K562 (cell line): ENCODE data around the gene ISYNA1. TPM values are rescaled to one million over a fixed set of nuclear protein-coding genes. Genes with fewer than 3 reads are reported as not detected.

Experiments used
- ASH1L ChIP-seq: fragments of 450-650 bp; IDR thresholded peaks from 2 replicates; pipeline ENCODE4 v1.6.1; 2018; ENCODE audit warnings: borderline replicate concordance, mild to moderate bottlenecking, low read depth; ENCODE audit not compliant: partially characterized antibody
- CAMTA2 ChIP-seq: fragments of 250-450 bp; sonication (Bioruptor Pico); conservative IDR thresholded peaks from 2 replicates; pipeline ENCODE4 v1.5.1; 2022
- EP300 ChIP-seq: IDR thresholded peaks from 2 replicates; pipeline ENCODE4 v1.6.1; 2012; ENCODE audit warnings: low read length, improper control_type of control experiment
- FOXJ3 ChIP-seq: sonication (generic); formaldehyde crosslinking; IDR thresholded peaks from 2 replicates; pipeline ENCODE4 v1.4.0; 2020; ENCODE audit warnings: mild to moderate bottlenecking, missing genetic modification reagents
- MXI1 ChIP-seq: IDR thresholded peaks from 2 replicates; pipeline ENCODE4 v1.6.1; 2011; ENCODE audit warnings: low read depth, mild to moderate bottlenecking, improper control_type of control experiment, low read length
- NR4A1 ChIP-seq, 2 experiments: fragments of 250-450 bp in 1 of 2; fragments of 450-650 bp in 1 of 2; sonication (Bioruptor Pico) in 1 of 2; IDR thresholded peaks; 2 replicates each; pipeline versions ENCODE4 v1.4.0 to v1.6.1; 2016 to 2020; ENCODE audit warnings: mild to moderate bottlenecking in 2 of 2, missing compliant biosample characterization in 1 of 2, missing genetic modification characterization in 1 of 2, moderate library complexity in 1 of 2
- PURB ChIP-seq: sonication (generic); formaldehyde crosslinking; IDR thresholded peaks from 2 replicates; pipeline ENCODE4 v1.9.0; 2021; ENCODE audit warnings: low read depth, mild to moderate bottlenecking, missing genetic modification reagents
- RFX5 ChIP-seq: IDR thresholded peaks from 2 replicates; pipeline ENCODE4 v1.6.1; 2011; ENCODE audit warnings: low read depth, mild to moderate bottlenecking, improper control_type of control experiment, low read length
- SMC3 ChIP-seq: conservative IDR thresholded peaks from 2 replicates; pipeline ENCODE4 v1.6.1; 2011; ENCODE audit warnings: low read depth, low read length, improper control_type of control experiment; ENCODE audit not compliant: insufficient read depth
- TCFL5 ChIP-seq: fragments of 250-450 bp; sonication (Bioruptor Pico); conservative IDR thresholded peaks from 2 replicates; pipeline ENCODE4 v1.6.1; 2021; ENCODE audit warnings: mild to moderate bottlenecking, moderate library complexity, matching md5 sums
- TEAD4 ChIP-seq, 2 experiments: sonication (generic) in 1 of 2; formaldehyde crosslinking in 1 of 2; IDR thresholded peaks; 2 replicates each; pipeline versions ENCODE4 v1.6.1 to v1.8.0; 2012 to 2022; ENCODE audit warnings: borderline replicate concordance in 1 of 2, inconsistent platforms in 1 of 2, low read length in 1 of 2, mild to moderate bottlenecking in 1 of 2, missing genetic modification reagents in 1 of 2
- TRIM24 ChIP-seq, 2 experiments: fragments of 450-650 bp; IDR thresholded peaks; 2 replicates each; pipeline ENCODE4 v1.6.1; 2016
- XRCC5 ChIP-seq: fragments of 200-400 bp; formaldehyde crosslinking; IDR thresholded peaks from 2 replicates; pipeline ENCODE4 v1.6.1; 2017; ENCODE audit warnings: low read depth, mild to moderate bottlenecking, low read length
- ZEB2 ChIP-seq: fragments of 450-650 bp; IDR thresholded peaks from 2 replicates; pipeline ENCODE4 v1.6.1; 2016
- polyA plus RNA-seq, 8 experiments: library from polyadenylated mRNA; depleted of rRNA in 4 of 8; stranded (reverse) in 5 of 8; unstranded in 3 of 8; fragments of >200 nt; fragmentation: Nextera tagmentation in 2 of 8; fragmentation: Illumina TruSeq in 1 of 8; extraction: Ambion mirVana in 2 of 8; extraction: Trizol in 1 of 8; gene quantifications; 2 replicates each; pipeline versions ENCODE4 v1.2.1 to v1.2.3, GENCODE V29; 2011 to 2014; ENCODE audit warnings: inconsistent platforms in 1 of 8, missing spikeins in 1 of 8
- total RNA-seq, 7 experiments: library from RNA; depleted of rRNA in 6 of 7; stranded (reverse); fragments of >200 nt in 6 of 7; fragmentation: Illumina TruSeq in 2 of 7; extraction: Trizol in 2 of 7; gene quantifications; 2 replicates each; pipeline versions ENCODE4 v1.2.1 to v1.2.3, GENCODE V29; 2011 to 2021; ENCODE audit warnings: low replicate concordance in 1 of 7
- TF ChIP-seq, protein P1 (sequence below): sonication (generic); formaldehyde crosslinking; IDR thresholded peaks from 2 replicates; pipeline ENCODE4 v1.8.0; 2023; ENCODE audit warnings: missing genetic modification reagents, mild to moderate bottlenecking, borderline replicate concordance
- TF ChIP-seq, protein P2 (sequence below): sonication (generic); formaldehyde crosslinking; IDR thresholded peaks from 2 replicates; pipeline ENCODE4 v1.8.1; 2023; ENCODE audit warnings: mild to moderate bottlenecking, missing genetic modification reagents
- TF ChIP-seq, protein P3 (sequence below): fragments of 250-450 bp; sonication (Bioruptor Pico); IDR thresholded peaks from 2 replicates; pipeline ENCODE4 v1.8.0; 2022; ENCODE audit warnings: moderate library complexity, mild to moderate bottlenecking, inconsistent platforms

ISYNA1 gene
- total and polyA plus RNA-seq, 9 of the 15 experiments (the other 6 are each of a cell fraction or from before 2014, with no cell fraction given): 21.8 to 460 (median 93.2) TPM

DNA sequence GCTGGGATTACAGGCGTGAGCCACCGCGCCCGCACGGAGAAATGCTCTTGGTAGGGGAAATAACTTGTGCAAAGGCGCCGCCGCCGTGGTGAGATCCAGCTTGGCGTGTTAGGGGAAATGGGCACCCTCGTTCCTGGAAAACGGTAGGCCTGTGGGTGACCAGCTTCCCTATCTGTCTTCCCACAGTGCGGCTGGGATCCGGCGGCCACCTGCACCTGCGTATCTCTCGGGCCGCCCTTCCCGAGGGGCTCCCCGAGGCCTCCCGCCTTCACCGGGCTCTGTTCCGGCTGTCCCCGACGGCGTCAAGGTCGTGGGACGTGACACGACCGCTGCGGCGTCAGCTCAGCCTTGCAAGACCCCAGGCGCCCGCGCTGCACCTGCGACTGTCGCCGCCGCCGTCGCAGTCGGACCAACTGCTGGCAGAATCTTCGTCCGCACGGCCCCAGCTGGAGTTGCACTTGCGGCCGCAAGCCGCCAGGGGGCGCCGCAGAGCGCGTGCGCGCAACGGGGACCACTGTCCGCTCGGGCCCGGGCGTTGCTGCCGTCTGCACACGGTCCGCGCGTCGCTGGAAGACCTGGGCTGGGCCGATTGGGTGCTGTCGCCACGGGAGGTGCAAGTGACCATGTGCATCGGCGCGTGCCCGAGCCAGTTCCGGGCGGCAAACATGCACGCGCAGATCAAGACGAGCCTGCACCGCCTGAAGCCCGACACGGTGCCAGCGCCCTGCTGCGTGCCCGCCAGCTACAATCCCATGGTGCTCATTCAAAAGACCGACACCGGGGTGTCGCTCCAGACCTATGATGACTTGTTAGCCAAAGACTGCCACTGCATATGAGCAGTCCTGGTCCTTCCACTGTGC lies 49.6 kb downstream of the ISYNA1 start (continued):
- TF ChIP-seq, protein P1, sequence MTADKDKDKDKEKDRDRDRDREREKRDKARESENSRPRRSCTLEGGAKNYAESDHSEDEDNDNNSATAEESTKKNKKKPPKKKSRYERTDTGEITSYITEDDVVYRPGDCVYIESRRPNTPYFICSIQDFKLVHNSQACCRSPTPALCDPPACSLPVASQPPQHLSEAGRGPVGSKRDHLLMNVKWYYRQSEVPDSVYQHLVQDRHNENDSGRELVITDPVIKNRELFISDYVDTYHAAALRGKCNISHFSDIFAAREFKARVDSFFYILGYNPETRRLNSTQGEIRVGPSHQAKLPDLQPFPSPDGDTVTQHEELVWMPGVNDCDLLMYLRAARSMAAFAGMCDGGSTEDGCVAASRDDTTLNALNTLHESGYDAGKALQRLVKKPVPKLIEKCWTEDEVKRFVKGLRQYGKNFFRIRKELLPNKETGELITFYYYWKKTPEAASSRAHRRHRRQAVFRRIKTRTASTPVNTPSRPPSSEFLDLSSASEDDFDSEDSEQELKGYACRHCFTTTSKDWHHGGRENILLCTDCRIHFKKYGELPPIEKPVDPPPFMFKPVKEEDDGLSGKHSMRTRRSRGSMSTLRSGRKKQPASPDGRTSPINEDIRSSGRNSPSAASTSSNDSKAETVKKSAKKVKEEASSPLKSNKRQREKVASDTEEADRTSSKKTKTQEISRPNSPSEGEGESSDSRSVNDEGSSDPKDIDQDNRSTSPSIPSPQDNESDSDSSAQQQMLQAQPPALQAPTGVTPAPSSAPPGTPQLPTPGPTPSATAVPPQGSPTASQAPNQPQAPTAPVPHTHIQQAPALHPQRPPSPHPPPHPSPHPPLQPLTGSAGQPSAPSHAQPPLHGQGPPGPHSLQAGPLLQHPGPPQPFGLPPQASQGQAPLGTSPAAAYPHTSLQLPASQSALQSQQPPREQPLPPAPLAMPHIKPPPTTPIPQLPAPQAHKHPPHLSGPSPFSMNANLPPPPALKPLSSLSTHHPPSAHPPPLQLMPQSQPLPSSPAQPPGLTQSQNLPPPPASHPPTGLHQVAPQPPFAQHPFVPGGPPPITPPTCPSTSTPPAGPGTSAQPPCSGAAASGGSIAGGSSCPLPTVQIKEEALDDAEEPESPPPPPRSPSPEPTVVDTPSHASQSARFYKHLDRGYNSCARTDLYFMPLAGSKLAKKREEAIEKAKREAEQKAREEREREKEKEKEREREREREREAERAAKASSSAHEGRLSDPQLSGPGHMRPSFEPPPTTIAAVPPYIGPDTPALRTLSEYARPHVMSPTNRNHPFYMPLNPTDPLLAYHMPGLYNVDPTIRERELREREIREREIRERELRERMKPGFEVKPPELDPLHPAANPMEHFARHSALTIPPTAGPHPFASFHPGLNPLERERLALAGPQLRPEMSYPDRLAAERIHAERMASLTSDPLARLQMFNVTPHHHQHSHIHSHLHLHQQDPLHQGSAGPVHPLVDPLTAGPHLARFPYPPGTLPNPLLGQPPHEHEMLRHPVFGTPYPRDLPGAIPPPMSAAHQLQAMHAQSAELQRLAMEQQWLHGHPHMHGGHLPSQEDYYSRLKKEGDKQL (CRISPR knock-in tag): peak; percentile 99
- TF ChIP-seq TCFL5 (no peak), TEAD4 (IDR thresholded peaks at IDR 0.05; ENCODE audit: low read length) (no peak; the same call in 1 of the 2 replicates), TEAD4 (CRISPR knock-in tag; IDR thresholded peaks at IDR 0.05; ENCODE audit: borderline replicate concordance) (0 out of 2 replicates have a peak, but pooled peaks have one; percentile 13), SMC3 (peak; percentile 77), RFX5 (no peak), XRCC5 (peak; percentile 61; the same call in 1 of the 2 replicates), NR4A1 (CRISPR knock-in tag; IDR thresholded peaks at IDR 0.05) (no peak), NR4A1 (tag; IDR thresholded peaks at IDR 0.05) (peak; percentile 57; the same call in 1 of the 2 replicates), ASH1L (no peak), EP300 (peak; percentile 7; the same call in 1 of the 2 replicates), FOXJ3 (CRISPR knock-in tag) (no peak), TRIM24 (IDR thresholded peaks at IDR 0.05) (peak in 1 of 2 experiments; percentile 18; a peak in 1 of 4 replicates), CAMTA2 (no peak), MXI1 (0 out of 2 replicates have a peak, but pooled peaks have one; percentile 18), ZEB2 (peak; percentile 34; the same call in 1 of the 2 replicates), PURB (CRISPR knock-in tag) (no peak)
- TF ChIP-seq, protein P2, sequence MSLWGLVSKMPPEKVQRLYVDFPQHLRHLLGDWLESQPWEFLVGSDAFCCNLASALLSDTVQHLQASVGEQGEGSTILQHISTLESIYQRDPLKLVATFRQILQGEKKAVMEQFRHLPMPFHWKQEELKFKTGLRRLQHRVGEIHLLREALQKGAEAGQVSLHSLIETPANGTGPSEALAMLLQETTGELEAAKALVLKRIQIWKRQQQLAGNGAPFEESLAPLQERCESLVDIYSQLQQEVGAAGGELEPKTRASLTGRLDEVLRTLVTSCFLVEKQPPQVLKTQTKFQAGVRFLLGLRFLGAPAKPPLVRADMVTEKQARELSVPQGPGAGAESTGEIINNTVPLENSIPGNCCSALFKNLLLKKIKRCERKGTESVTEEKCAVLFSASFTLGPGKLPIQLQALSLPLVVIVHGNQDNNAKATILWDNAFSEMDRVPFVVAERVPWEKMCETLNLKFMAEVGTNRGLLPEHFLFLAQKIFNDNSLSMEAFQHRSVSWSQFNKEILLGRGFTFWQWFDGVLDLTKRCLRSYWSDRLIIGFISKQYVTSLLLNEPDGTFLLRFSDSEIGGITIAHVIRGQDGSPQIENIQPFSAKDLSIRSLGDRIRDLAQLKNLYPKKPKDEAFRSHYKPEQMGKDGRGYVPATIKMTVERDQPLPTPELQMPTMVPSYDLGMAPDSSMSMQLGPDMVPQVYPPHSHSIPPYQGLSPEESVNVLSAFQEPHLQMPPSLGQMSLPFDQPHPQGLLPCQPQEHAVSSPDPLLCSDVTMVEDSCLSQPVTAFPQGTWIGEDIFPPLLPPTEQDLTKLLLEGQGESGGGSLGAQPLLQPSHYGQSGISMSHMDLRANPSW: peak; percentile 45; the same call in 1 of the 2 replicates
- TF ChIP-seq, protein P3, sequence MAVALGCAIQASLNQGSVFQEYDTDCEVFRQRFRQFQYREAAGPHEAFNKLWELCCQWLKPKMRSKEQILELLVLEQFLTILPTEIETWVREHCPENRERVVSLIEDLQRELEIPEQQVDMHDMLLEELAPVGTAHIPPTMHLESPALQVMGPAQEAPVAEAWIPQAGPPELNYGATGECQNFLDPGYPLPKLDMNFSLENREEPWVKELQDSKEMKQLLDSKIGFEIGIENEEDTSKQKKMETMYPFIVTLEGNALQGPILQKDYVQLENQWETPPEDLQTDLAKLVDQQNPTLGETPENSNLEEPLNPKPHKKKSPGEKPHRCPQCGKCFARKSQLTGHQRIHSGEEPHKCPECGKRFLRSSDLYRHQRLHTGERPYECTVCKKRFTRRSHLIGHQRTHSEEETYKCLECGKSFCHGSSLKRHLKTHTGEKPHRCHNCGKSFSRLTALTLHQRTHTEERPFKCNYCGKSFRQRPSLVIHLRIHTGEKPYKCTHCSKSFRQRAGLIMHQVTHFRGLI: no peak
